ENCODE data around the gene TUT1.

DNA sequence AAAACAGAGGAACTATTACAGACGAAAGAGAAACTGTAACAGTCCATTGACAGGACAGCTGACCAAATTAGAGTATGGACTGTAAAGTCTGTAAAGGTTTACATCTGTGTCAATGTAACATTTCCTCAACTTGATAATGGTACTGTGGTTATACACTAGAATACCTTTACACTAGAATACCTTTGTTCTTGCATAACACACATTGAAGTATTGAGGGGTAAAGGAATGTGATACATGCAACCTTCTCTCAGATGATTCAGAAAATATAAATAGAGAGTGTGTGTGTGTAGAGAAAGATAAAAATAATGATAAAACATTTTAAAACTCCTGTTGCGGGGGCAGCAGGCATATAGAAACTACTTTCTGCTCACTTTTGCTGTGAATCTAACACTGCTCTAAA, 12.1 kb downstream of the TUT1 start:
- TF ChIP-seq, protein P1, sequence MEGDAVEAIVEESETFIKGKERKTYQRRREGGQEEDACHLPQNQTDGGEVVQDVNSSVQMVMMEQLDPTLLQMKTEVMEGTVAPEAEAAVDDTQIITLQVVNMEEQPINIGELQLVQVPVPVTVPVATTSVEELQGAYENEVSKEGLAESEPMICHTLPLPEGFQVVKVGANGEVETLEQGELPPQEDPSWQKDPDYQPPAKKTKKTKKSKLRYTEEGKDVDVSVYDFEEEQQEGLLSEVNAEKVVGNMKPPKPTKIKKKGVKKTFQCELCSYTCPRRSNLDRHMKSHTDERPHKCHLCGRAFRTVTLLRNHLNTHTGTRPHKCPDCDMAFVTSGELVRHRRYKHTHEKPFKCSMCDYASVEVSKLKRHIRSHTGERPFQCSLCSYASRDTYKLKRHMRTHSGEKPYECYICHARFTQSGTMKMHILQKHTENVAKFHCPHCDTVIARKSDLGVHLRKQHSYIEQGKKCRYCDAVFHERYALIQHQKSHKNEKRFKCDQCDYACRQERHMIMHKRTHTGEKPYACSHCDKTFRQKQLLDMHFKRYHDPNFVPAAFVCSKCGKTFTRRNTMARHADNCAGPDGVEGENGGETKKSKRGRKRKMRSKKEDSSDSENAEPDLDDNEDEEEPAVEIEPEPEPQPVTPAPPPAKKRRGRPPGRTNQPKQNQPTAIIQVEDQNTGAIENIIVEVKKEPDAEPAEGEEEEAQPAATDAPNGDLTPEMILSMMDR (IDR thresholded peaks at IDR 0.05), result no peak
- TF ChIP-seq POLR2A (IDR thresholded peaks at IDR 0.05), result no peak
